ENCODE results near the gene MFGE8. TPM values are rescaled to one million over a fixed set of nuclear protein-coding genes. Genes with fewer than 3 reads are reported as not detected.
A peak's percentile ranks its signal among the peaks of the same experiment; 100 is the strongest.
"Not testable (repeated sequence)": the region's sequence is repeated elsewhere in the genome, so short reads cannot be mapped to it uniquely, and the experiment has no call there.

The MFGE8 gene
- total RNA-seq, 2 experiments from 2014 or later, result 87.9 to 93.0 TPM

- H3K36me3 Mint-ChIP-seq (ENCODE audit: low read depth); H3K4me3 ChIP-seq (ENCODE audit: low read length); POLR2A ChIA-PET; DNase-seq; H3K9me3 ChIP-seq (ENCODE audit: control insufficient read depth in 1 of 2, insufficient read depth in 1 of 2, low read length in 2 of 2); H3K9me3 Mint-ChIP-seq; ATAC-seq (ENCODE audit: poor library complexity); H3K27ac Mint-ChIP-seq; H3K27ac ChIP-seq (ENCODE audit: low read depth in 1 of 2, low read length in 2 of 2); H3K27me3 ChIP-seq (ENCODE audit: control insufficient read depth in 1 of 2, insufficient read depth in 2 of 2, low read length in 2 of 2); H3K27me3 Mint-ChIP-seq; H3K36me3 ChIP-seq (ENCODE audit: insufficient read depth, low read length); H3K4me1 Mint-ChIP-seq (ENCODE audit: low read depth); H3K4me3 Mint-ChIP-seq; CTCF ChIA-PET; H3K4me1 ChIP-seq (ENCODE audit: insufficient read depth, low read length); intact Hi-C loops (cut with DNase I, micrococcal nuclease): not testable (repeated sequence)
These were observed 7.8 kb upstream of the MFGE8 start for GRCh38 chr15:88920892-88921435.

DNA sequence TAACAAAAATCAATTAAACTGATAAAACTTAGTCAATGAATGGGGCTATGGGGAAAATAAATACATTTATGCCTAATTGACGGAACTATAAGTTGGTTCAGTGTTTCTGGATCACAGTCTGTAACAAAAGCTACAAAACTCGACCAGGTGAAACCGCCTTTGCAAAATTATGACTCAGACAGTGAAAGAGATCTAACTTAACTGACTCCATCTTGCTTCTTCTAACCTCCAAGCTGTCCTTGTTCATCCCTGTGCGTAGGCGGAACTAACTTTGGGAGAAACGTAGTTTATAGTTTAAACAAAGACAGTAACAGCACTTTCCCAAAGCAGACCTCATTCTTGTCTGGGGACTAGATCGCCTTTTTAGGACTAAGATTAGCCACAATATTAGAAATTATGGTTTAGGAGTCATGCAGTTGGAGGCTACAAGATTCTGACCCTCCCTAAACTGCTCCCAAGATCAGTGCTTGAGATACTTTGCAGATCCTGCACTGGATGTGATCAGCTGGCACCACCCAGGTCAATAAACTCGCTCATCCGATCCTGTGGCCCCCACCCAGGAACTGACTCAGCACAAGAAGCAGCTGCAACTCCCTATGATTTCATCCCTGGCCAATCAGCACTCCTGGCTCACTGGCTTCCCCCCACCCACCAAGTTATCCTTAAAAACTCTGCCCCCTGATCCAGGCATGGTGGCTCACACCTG lies 7.2 kb upstream of the MFGE8 start:
- Mint-ChIP-seq H3K4me3 (no peak overlapping the region), H3K36me3 (ENCODE audit: low read depth) (no peaks in the 10 kb centered on the region), H3K4me1 (ENCODE audit: low read depth) (no peaks in the 10 kb centered on the region), H3K9me3 (no peaks in the 10 kb centered on the region), H3K27me3 (peaks cover 4% of the 10 kb centered on the region), H3K27ac (no peak overlapping the region)
- H3K27ac ChIP-seq (ENCODE audit: low read depth in 1 of 2, low read length in 2 of 2), result no peak overlapping the region
- H3K4me3 ChIP-seq (ENCODE audit: low read length), result no peak overlapping the region
- no peaks in the 10 kb centered on the region for H3K9me3 ChIP-seq (ENCODE audit: control insufficient read depth in 1 of 2, insufficient read depth in 1 of 2, low read length in 2 of 2)
- intact Hi-C loops (cut with DNase I, micrococcal nuclease), result no loop called here
- ChIA-PET CTCF (interaction anchor here (1.0 kb wide), 1 partner anchor 16 kb away, joined by 3 read pairs; no protein-coding TSS in a partner anchor), POLR2A (no interaction called here)
- no peak for DNase-seq
- H3K4me1 ChIP-seq (ENCODE audit: insufficient read depth, low read length), result no peaks in the 10 kb centered on the region
- ATAC-seq (ENCODE audit: poor library complexity), result no peak
- no peaks in the 10 kb centered on the region for H3K36me3 ChIP-seq (ENCODE audit: insufficient read depth, low read length)
- no peaks in the 10 kb centered on the region for H3K27me3 ChIP-seq (ENCODE audit: control insufficient read depth in 1 of 2, insufficient read depth in 2 of 2, low read length in 2 of 2)
- TF ChIP-seq, protein P1, sequence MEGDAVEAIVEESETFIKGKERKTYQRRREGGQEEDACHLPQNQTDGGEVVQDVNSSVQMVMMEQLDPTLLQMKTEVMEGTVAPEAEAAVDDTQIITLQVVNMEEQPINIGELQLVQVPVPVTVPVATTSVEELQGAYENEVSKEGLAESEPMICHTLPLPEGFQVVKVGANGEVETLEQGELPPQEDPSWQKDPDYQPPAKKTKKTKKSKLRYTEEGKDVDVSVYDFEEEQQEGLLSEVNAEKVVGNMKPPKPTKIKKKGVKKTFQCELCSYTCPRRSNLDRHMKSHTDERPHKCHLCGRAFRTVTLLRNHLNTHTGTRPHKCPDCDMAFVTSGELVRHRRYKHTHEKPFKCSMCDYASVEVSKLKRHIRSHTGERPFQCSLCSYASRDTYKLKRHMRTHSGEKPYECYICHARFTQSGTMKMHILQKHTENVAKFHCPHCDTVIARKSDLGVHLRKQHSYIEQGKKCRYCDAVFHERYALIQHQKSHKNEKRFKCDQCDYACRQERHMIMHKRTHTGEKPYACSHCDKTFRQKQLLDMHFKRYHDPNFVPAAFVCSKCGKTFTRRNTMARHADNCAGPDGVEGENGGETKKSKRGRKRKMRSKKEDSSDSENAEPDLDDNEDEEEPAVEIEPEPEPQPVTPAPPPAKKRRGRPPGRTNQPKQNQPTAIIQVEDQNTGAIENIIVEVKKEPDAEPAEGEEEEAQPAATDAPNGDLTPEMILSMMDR (IDR thresholded peaks at IDR 0.05), result no peak

- Mint-ChIP-seq H3K9me3 (no peaks in the 10 kb centered on the region), H3K27ac (no peak overlapping the region), H3K4me3 (no peak overlapping the region), H3K36me3 (ENCODE audit: low read depth) (no peaks in the 10 kb centered on the region), H3K4me1 (ENCODE audit: low read depth) (peaks cover 3% of the 10 kb centered on the region), H3K27me3 (peaks cover 4% of the 10 kb centered on the region)
- Histone ChIP-seq H3K27me3 (ENCODE audit: control insufficient read depth in 1 of 2, insufficient read depth in 2 of 2, low read length in 2 of 2) (no peaks in the 10 kb centered on the region), H3K27ac (ENCODE audit: low read depth in 1 of 2, low read length in 2 of 2) (no peak overlapping the region), H3K9me3 (ENCODE audit: control insufficient read depth in 1 of 2, insufficient read depth in 1 of 2, low read length in 2 of 2) (no peaks in the 10 kb centered on the region), H3K36me3 (ENCODE audit: insufficient read depth, low read length) (no peaks in the 10 kb centered on the region), H3K4me1 (ENCODE audit: insufficient read depth, low read length) (peaks cover 3% of the 10 kb centered on the region), H3K4me3 (ENCODE audit: low read length) (no peak overlapping the region)
- ChIA-PET CTCF (no interaction called here), POLR2A (no interaction called here)
- TF ChIP-seq, protein P1 (IDR thresholded peaks at IDR 0.05), result no peak
- intact Hi-C loops (cut with DNase I, micrococcal nuclease), result no loop called here
- DNase-seq (peak in 1 of 14 experiments; percentile 24), ATAC-seq (ENCODE audit: poor library complexity) (no peak)
These were observed 5.6 kb upstream of the MFGE8 start for GRCh38 chr15:88918738-88919137.
